BLaER1 treated with 17β-estradiol and CSF1 and Interleukin-3, amounts not matched to agents 10 nM and 100 nM (cell line): ENCODE results near the gene ACTL7A.
"Not testable (repeated sequence)": the region's sequence is repeated elsewhere in the genome, so short reads cannot be mapped to it uniquely, and the experiment has no call there.

Experiments
- H3K27ac ChIP-seq, 11 experiments: shearing (Covaris generic); formaldehyde crosslinking; 2 replicates each; pipeline ENCODE4 v1.8.1; 2022
- H3K27me3 ChIP-seq, 11 experiments: shearing (Covaris generic); formaldehyde crosslinking; 2 replicates each; pipeline ENCODE4 v1.8.1; 2022
- H3K36me3 ChIP-seq, 11 experiments: shearing (Covaris generic); formaldehyde crosslinking; 2 replicates each; pipeline ENCODE4 v1.8.1; 2022
- H3K4me1 ChIP-seq, 10 experiments: shearing (Covaris generic); formaldehyde crosslinking; 2 replicates each; pipeline ENCODE4 v1.8.1; 2022
- H3K4me2 ChIP-seq, 11 experiments: shearing (Covaris generic); formaldehyde crosslinking; 2 replicates each; pipeline ENCODE4 v1.8.1; 2022
- H3K4me3 ChIP-seq, 10 experiments: shearing (Covaris generic); formaldehyde crosslinking; 2 replicates each; pipeline ENCODE4 v1.8.1; 2022
- H3K9ac ChIP-seq, 11 experiments: shearing (Covaris generic); formaldehyde crosslinking; 2 replicates each; pipeline ENCODE4 v1.8.1; 2022
- H3K9me3 ChIP-seq, 11 experiments: shearing (Covaris generic); formaldehyde crosslinking; replicated peaks in 1 of 11; 2 replicates each; pipeline ENCODE4 v1.8.1; 2022
- H4K20me1 ChIP-seq, 11 experiments: shearing (Covaris generic); formaldehyde crosslinking; 2 replicates each; pipeline ENCODE4 v1.8.1; 2022
- Cebpa-rat ChIP-seq, 11 experiments: shearing (Covaris generic); IDR thresholded peaks; 2 replicates each; pipeline ENCODE4 v1.8.1; 2022

The ACTL7A gene

DNA sequence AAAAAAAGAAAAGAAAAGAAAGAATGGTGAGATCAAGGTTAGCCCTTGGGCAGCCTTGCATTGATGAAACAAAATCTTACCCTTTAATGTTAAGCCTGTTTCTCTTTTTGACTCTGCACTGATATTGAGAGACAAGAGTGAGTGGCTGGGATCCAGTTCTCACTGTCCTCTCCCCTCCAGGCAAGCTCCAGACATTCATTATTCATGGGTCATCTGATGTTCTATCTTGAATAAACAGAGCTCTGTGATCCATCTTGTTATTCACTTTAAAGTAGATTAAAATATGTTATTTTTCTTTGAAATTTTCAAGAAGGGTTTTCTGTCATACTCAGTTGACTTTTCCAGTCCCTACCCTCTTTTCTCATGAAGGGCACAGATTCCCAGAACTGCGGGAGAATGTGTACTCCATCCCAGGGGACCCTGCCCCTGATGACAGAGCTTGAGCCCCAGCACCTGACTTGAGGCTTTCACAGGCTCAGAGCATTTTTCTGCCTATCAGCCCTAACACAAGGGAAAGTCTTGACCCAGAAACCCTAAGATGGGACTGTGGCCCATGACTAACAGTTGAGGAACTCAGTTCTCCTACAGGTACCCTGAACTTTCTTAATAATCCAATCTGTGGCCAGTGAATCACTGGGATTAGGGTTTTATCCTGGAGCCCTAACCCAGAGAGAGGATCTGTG is 30.4 kb upstream of the ACTL7A start:
- no peak for TF ChIP-seq Cebpa-rat (IDR thresholded peaks at IDR 0.05)
- H4K20me1 ChIP-seq, result no peaks in the 10 kb centered on the region
- peaks cover 24 to 60% (median 50%) of the 10 kb centered on the region in 10 experiments for H3K4me1 ChIP-seq
- peak overlapping the region in 3 of 11 experiments; percentile 3 to 49 (median 43); a peak in 5 of 22 replicates for H3K27ac ChIP-seq
- peak overlapping the region in 9 of 11 experiments; percentile 21 to 82 (median 44); a peak in 17 of 22 replicates for H3K4me2 ChIP-seq
- no peaks in the 10 kb centered on the region for H3K36me3 ChIP-seq
- peaks cover 0 to 17% (median 0%) of the 10 kb centered on the region in 11 experiments; a peak in 3 of 22 replicates for H3K9me3 ChIP-seq
- H3K27me3 ChIP-seq, result no peaks in the 10 kb centered on the region
- no peak overlapping the region for H3K9ac ChIP-seq
- H3K4me3 ChIP-seq, result no peak overlapping the region

DNA sequence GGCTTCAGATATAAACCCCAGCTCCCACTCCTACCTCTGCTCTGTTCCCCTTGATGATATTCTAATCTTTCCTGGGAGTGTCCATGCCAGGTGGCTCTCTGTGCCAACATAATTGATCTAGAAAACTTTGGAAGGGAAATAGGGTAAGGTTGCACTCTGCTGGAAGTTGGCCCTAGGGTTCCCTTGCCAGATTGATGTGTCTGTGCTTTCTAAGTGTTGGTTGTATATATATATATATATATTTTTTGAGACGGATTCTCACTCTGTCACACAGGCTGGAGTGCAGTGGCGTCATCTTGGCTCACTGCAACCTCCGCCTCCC is 29.9 kb upstream of the ACTL7A start:
- Histone ChIP-seq H3K9me3 (peaks cover 0 to 17% (median 0%) of the 10 kb centered on the region in 11 experiments; a peak in 3 of 22 replicates), H3K4me1 (peaks cover 29 to 65% (median 55%) of the 10 kb centered on the region in 10 experiments), H3K27me3 (no peaks in the 10 kb centered on the region), H3K27ac (peak overlapping the region in 2 of 11 experiments; percentile 43 to 49; a peak in 3 of 22 replicates), H3K9ac (no peak overlapping the region), H4K20me1 (no peaks in the 10 kb centered on the region), H3K36me3 (no peaks in the 10 kb centered on the region), H3K4me2 (peak overlapping the region in 9 of 11 experiments; percentile 21 to 82 (median 44); a peak in 16 of 22 replicates), H3K4me3 (no peak overlapping the region)
- no peak for TF ChIP-seq Cebpa-rat (IDR thresholded peaks at IDR 0.05)

DNA sequence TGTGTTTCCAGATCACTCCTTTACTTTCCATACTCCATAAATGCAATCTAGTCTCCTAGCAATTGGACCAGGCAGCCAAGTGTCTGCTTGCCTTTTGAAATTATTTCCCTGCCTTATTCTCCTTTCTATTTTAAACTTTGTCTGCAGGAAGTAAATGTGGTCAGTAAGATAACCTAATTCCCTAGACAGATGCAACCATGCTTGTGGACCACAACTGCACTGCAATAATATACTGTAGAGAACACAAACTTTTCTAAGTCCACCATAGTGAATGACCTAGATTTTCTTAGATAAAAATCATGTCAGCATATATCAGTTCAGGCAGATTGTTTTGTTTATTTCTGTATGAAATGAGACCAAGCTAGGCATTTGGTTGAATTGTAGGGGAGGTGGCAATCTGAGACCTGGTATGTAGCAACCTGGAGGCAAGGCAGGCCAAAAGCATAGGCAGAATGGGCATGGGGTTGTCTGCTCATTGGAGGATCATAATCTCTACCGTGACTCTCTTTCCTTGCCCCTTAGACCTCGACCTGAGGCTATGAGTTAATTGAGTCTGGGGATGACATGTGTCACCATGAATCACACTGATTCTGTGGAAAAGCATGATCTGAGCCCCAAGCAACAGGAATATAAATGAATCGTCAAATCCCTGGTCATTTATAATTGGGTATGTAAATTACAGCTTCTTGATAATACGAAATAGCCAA is 27.0 kb upstream of the ACTL7A start:
- no peaks in the 10 kb centered on the region for H4K20me1 ChIP-seq
- peaks cover 0 to 22% (median 4%) of the 10 kb centered on the region in 11 experiments; a peak in 5 of 22 replicates for H3K9me3 ChIP-seq
- peak overlapping the region in 9 of 11 experiments; percentile 13 to 69 (median 62); a peak in 18 of 22 replicates for H3K9ac ChIP-seq
- no peaks in the 10 kb centered on the region for H3K27me3 ChIP-seq
- H3K36me3 ChIP-seq, result no peaks in the 10 kb centered on the region
- H3K4me1 ChIP-seq, result peaks cover 34 to 74% (median 60%) of the 10 kb centered on the region in 10 experiments
- TF ChIP-seq Cebpa-rat (IDR thresholded peaks at IDR 0.05), result peak in 5 of 11 experiments; percentile 37 to 83 (median 46); a peak in 9 of 22 replicates
- peak overlapping the region in 10 of 11 experiments; percentile 2 to 87 (median 79); a peak in 19 of 22 replicates for H3K27ac ChIP-seq
- H3K4me2 ChIP-seq, result peak overlapping the region; percentile 56 to 87 (median 80)
- H3K4me3 ChIP-seq, result peak overlapping the region in 5 of 10 experiments; percentile 10 to 42 (median 28); a peak in 7 of 20 replicates

DNA sequence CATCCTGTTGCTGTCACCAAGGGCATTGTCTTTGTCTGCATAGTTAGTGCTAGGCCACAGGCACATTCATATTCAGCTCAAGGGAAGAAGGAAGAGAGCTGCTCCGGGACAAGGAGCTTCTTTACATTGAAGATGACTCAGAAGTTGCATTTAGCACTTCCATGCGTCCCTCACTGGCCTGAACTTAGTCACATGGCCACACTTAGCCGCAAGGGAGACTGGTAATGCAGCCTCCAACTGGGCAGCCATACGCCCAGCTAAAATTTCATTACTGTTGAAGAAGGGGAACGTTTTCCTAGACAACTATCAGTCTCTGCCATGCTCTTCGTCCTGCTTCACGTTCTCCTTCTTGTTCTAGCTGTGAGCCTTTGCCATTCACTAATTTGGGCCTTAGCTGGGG is 26.2 kb upstream of the ACTL7A start:
- H3K9ac ChIP-seq, result peak overlapping the region in 5 of 11 experiments; percentile 39 to 69 (median 47); a peak in 7 of 22 replicates

DNA sequence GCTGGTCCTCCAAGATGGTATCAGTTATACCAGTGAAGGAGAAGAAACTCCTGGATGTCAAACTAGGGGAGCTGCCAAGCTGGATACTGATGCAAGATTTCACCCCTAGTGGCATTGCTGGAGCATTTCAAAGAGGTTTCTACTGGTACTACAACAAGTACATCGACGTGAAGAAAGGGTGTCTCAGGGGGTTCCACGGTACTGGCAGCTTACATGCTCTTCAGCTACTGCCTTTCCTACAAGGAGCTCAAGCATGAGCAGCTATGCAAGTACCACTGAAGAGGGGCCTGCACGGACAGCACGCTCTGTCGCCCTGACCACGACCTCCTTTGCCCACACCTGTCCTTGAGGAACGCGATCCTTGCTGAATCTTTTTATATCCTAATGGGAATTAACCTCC is 25.7 kb upstream of the ACTL7A start:
- H3K9me3 ChIP-seq, result peaks cover 0 to 16% (median 4%) of the 10 kb centered on the region in 11 experiments; a peak in 5 of 22 replicates
- no peak for TF ChIP-seq Cebpa-rat (IDR thresholded peaks at IDR 0.05)
- H3K4me2 ChIP-seq, result peak overlapping the region; percentile 56 to 87 (median 80)
- peak overlapping the region in 9 of 11 experiments; percentile 59 to 87 (median 79); a peak in 15 of 22 replicates for H3K27ac ChIP-seq
- H3K4me1 ChIP-seq, result peaks cover 34 to 65% (median 58%) of the 10 kb centered on the region in 10 experiments
- H4K20me1 ChIP-seq, result no peaks in the 10 kb centered on the region
- peak overlapping the region in 3 of 11 experiments; percentile 6 to 42 (median 39); a peak in 2 of 22 replicates for H3K9ac ChIP-seq
- no peak overlapping the region for H3K4me3 ChIP-seq
- H3K27me3 ChIP-seq, result no peaks in the 10 kb centered on the region
- no peaks in the 10 kb centered on the region for H3K36me3 ChIP-seq

More for the DNA sequence above, 26.2 kb upstream of the ACTL7A start:
- Histone ChIP-seq H3K4me3 (no peak overlapping the region), H3K27ac (peak overlapping the region in 10 of 11 experiments; percentile 2 to 87 (median 79); a peak in 17 of 22 replicates), H3K9me3 (peaks cover 0 to 21% (median 4%) of the 10 kb centered on the region in 11 experiments; a peak in 5 of 22 replicates), H3K36me3 (no peaks in the 10 kb centered on the region), H3K4me1 (peaks cover 34 to 70% (median 60%) of the 10 kb centered on the region in 10 experiments), H3K27me3 (no peaks in the 10 kb centered on the region), H4K20me1 (no peaks in the 10 kb centered on the region), H3K4me2 (peak overlapping the region; percentile 56 to 87 (median 80))
- no peak for TF ChIP-seq Cebpa-rat (IDR thresholded peaks at IDR 0.05)

DNA sequence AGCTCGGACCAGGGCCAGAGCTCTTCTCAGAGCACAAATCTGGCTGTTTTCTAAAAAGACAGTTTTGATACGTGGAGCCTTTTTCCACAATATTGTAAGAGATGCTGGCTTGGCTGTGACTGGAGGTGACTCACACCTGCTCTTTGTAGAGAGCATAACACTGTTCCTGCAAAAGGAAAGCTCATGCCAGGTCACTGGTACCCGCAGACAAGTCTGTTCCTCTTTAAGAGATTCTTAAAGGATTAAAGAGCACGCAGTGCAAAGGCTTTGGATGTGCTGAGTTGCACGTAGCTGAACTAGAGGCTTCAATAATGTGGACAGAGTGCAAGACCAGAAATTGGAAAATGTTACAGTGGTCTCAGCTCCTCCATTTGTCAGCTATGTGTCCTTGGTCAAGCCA is 25.3 kb upstream of the ACTL7A start:
- Histone ChIP-seq H3K4me1 (peaks cover 34 to 65% (median 55%) of the 10 kb centered on the region in 10 experiments), H3K27ac (peak overlapping the region in 7 of 11 experiments; percentile 71 to 87 (median 82); a peak in 9 of 22 replicates), H3K27me3 (no peaks in the 10 kb centered on the region), H3K4me3 (no peak overlapping the region), H3K9me3 (peaks cover 0 to 14% (median 4%) of the 10 kb centered on the region in 11 experiments; a peak in 5 of 22 replicates), H3K4me2 (peak overlapping the region; percentile 56 to 87 (median 80)), H3K9ac (peak overlapping the region in 1 of 11 experiments; percentile 6; a peak in 1 of 22 replicates), H4K20me1 (no peaks in the 10 kb centered on the region), H3K36me3 (no peaks in the 10 kb centered on the region)
- TF ChIP-seq Cebpa-rat (IDR thresholded peaks at IDR 0.05), result no peak

DNA sequence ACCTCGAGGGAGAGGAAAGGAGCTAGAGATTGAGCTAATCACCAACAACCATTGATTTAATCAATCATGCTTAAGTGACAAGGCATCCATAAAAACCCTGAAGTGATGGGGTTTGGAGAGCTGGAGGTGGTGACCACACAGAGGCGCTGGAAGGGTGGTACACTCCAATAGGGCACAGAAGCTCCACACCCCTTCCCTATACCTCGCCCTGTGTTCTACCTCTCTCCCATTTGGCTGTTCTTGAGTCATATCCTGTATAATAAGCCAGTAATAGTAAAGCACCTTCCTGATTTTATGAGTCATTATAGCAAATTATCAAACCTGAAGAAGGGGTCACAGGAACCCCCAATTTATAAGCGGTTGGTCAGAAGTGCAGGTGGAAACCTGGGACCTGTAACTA is 24.5 kb upstream of the ACTL7A start:
- no peak for TF ChIP-seq Cebpa-rat (IDR thresholded peaks at IDR 0.05)
- peaks cover 0 to 11% (median 4%) of the 10 kb centered on the region in 11 experiments; a peak in 5 of 22 replicates for H3K9me3 ChIP-seq
- H3K4me1 ChIP-seq, result peaks cover 41 to 65% (median 59%) of the 10 kb centered on the region in 10 experiments
- no peak overlapping the region for H3K4me3 ChIP-seq
- H3K9ac ChIP-seq, result no peak overlapping the region
- H3K4me2 ChIP-seq, result peak overlapping the region; percentile 23 to 87 (median 80); a peak in 21 of 22 replicates
- no peaks in the 10 kb centered on the region for H3K27me3 ChIP-seq
- H4K20me1 ChIP-seq, result no peaks in the 10 kb centered on the region
- H3K27ac ChIP-seq, result 0 out of 22 replicates have a peak overlapping the region, but pooled peaks of 1 of the 11 experiments have one; percentile 3
- H3K36me3 ChIP-seq, result no peaks in the 10 kb centered on the region

DNA sequence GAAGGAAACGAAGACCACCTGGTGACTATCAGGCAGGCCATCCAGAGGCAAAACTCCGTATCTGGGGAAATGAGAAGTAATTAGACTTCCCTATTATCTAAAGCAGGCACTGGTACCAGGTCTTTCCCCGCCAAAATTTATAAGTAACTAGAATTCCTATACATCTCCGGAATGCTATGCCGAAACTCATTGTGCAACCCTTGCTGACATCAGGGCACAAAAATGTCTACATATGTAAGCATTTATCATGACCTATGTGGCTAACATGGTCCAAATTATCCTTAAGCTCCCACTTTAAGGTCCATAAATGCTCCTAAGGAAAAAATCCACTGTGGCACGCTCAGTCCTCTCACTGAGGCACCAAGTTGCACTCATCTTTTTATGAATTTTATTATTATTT is 24.0 kb upstream of the ACTL7A start:
- H3K4me1 ChIP-seq, result peaks cover 46 to 65% (median 60%) of the 10 kb centered on the region in 10 experiments
- no peaks in the 10 kb centered on the region for H3K36me3 ChIP-seq
- H3K27me3 ChIP-seq, result no peaks in the 10 kb centered on the region
- peak overlapping the region in 8 of 11 experiments; percentile 23 to 87 (median 78); a peak in 8 of 22 replicates for H3K4me2 ChIP-seq
- H3K9me3 ChIP-seq, result peaks cover 0 to 7% (median 3%) of the 10 kb centered on the region in 11 experiments; a peak in 3 of 22 replicates
- no peak overlapping the region for H3K4me3 ChIP-seq
- H3K9ac ChIP-seq, result no peak overlapping the region
- H4K20me1 ChIP-seq, result no peaks in the 10 kb centered on the region
- no peak overlapping the region for H3K27ac ChIP-seq
- TF ChIP-seq Cebpa-rat (IDR thresholded peaks at IDR 0.05), result no peak

DNA sequence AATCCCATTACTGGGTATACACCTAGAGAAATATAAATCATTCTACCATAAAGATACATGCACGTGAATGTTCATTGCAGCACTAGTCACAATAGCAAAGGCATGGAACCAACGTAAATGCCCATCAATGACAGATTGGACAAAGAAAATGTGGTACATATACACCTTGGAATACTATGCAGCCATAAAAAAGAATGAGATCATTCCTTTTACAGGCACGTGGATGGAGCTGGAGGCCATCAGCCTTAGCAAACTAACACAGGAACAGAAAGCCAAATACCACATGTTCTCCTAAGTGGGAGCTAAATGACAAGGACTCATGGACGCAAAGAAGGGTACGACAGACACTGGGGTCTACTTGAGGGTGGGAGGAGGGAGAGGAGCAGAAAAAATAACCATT is 22.5 kb upstream of the ACTL7A start:
- not testable (repeated sequence) for H3K27me3 ChIP-seq, H3K4me3 ChIP-seq, H3K4me2 ChIP-seq, H4K20me1 ChIP-seq, H3K36me3 ChIP-seq, H3K9me3 ChIP-seq, H3K9ac ChIP-seq, H3K27ac ChIP-seq
- peaks cover 43 to 64% (median 54%) of the 10 kb centered on the region in 10 experiments for H3K4me1 ChIP-seq
